Stimulated activated CD8-positive, alpha-beta memory T cell treated with anti-CD3 and anti-CD28 coated beads, Interleukin-12 subunit alpha, Interleukin-12 subunit beta, amount 100 ng/mL, for 24 hours (primary cell): ENCODE results near the gene DMRT2.

Source experiments
- DNase-seq: peaks from one replicate; pipeline ENCODE4 v3.0.0-alpha.2; 2020; ENCODE audit errors: extremely low read depth

DMRT2 gene

DNA sequence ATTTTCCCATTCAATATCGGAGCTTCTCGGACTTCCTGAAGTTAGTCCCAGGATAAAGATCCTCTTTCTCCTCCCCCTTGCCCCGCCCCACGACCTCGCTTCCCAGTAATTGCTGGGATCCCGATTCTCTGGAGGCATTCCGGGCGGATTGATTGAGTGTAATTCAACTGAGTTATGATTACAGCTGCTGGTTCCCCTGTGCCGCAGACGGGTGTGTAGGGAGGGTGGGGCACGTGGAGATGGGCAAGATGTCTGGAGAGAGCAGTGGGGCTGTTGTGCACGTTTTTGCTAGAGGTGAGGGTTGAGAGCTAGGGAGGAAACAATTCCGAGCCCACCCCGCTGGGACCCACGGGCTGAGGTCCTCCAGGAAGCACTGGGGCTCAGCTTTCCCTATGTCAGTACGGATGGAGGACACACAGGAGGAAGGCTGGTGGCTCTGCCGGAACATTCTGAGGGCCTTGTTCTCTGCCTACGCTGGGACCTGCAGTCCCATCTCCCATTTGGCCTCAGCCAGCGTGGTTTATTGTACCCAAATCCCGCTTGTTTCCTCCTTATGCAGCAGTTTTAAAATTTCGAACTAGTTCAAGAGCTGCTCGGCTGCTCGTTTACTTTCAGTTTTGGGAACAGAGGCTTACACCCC, 2.4 kb upstream of the DMRT2 start:
- DNase-seq = no peak

- DNase-seq = no peak
Measured at GRCh38 chr9:1048231-1048619, 1.9 kb upstream of the DMRT2 start.

- DNase-seq = no peak
Measured at GRCh38 chr9:1048811-1049210, 1.3 kb upstream of the DMRT2 start.

DNA sequence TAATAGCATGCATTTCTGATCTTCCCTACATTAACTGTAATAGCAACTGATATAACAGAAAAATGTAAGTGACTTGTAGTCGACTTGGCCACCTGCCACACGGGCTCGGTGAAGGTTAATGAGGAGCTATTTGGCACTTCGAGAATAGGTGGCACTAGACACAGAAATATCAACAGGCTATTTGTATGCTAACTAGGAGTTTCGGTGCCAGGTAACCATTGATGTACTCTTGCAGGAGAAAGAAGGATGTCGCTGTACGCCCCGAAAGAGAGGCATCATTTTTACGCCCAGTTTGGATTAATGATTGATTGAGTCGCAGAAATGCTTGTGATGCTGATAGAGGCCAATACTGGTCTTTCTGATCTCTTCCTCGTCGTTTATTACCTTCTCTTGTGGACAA, 516 bp upstream of the DMRT2 start:
- no peak for DNase-seq

- DNase-seq = no peak
Measured at GRCh38 chr9:1051210-1051583, 1.0 kb downstream of the DMRT2 start.

DNA sequence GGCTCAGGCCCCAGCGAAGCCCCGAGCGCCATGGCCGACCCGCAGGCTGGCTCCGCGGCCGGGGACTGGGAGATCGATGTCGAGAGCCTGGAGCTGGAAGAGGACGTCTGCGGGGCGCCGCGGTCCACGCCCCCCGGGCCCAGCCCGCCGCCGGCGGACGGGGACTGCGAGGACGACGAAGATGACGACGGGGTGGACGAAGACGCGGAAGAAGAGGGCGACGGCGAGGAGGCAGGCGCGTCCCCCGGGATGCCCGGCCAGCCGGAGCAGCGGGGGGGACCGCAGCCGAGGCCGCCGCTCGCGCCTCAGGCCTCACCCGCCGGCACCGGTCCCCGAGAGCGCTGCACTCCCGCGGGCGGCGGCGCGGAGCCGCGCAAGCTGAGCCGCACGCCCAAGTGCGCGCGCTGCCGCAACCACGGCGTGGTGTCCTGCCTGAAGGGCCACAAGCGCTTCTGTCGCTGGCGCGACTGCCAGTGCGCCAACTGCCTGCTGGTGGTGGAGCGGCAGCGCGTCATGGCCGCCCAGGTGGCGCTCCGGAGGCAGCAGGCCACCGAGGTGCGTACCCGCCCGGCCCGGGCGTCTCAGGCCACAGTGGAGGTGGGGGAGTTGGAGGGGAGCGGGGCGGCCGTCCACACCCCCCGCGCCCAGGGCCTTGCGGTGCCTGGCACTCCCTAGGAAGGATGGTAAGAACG, 1.6 kb downstream of the DMRT2 start:
- DNase-seq = no peak

GRCh38 chr9:1052365-1053281, 2.5 kb downstream of the DMRT2 start:
- DNase-seq = no peak

DNA sequence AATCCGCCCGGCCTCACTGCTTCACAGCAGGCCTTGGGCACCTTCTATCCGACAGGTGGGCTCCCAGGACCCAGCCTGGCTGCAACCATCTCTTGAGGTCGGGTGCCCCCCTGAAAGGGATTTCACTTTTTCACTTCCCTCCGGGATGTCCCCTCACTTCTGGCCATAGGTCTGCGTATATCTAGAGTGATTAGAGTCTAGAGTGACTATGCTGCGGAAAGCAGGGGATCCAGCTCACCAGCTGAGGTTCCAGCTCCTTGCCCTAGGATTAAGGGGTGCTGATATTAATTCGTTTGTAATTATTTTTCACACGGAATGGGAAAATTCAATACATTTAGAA, 3.1 kb downstream of the DMRT2 start:
- no peak for DNase-seq

- no peak for DNase-seq
Measured at GRCh38 chr9:1053986-1054425, 3.8 kb downstream of the DMRT2 start.

DNA sequence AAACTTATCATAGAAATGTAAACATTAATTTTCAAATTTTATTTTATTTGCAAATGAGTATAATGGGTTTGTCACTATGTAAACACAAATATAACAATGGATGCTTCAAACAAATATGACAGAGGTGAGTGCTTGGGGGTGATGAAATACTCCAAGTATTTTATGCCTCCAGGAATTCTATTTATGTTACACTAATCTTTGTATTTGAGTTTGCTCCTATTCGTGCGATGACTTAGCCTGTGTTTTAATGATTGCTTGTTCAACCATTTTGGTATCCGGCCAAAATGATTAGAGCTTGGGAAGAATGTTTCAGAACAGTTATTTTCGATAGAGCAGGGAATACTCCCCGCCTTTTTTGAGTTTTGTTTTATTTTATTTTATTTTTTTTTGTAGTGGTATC, 5.0 kb downstream of the DMRT2 start:
- no peak for DNase-seq

DNA sequence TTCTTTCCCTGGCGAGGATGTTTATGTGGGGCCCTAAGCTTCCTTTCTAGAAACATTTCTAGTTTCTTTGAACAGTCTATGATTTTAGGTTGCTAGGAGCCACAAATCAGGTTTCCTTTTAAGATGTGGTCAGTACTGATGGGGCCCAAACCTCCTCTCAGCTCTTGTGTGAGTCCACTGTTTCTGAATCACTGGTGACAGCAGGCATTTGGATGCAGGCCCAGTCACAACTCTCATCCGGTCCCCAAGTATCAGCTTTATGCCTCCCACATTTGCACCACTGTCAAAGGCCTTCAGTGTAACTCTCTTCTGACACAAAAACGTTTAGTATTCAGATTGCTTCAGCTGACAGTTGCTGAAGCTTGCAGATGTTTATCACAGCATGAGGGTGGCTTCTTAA, 7.8 kb downstream of the DMRT2 start:
- no peak for DNase-seq

GRCh38 chr9:1058826-1059487, 8.8 kb downstream of the DMRT2 start:
- DNase-seq = no peak

- DNase-seq = no peak
Measured at GRCh38 chr9:1065130-1065529, 15.0 kb downstream of the DMRT2 start.

- DNase-seq = no peak
Measured at GRCh38 chr9:1070692-1071091, 20.5 kb downstream of the DMRT2 start.

GRCh38 chr9:1071730-1072129, 21.6 kb downstream of the DMRT2 start:
- no peak for DNase-seq

- DNase-seq = no peak
Measured at GRCh38 chr9:1073497-1073896, 23.3 kb downstream of the DMRT2 start.

GRCh38 chr9:1077616-1078015, 27.5 kb downstream of the DMRT2 start:
- no peak for DNase-seq

- DNase-seq = no peak
Measured at GRCh38 chr9:1083325-1083913, 33.3 kb downstream of the DMRT2 start.

DNA sequence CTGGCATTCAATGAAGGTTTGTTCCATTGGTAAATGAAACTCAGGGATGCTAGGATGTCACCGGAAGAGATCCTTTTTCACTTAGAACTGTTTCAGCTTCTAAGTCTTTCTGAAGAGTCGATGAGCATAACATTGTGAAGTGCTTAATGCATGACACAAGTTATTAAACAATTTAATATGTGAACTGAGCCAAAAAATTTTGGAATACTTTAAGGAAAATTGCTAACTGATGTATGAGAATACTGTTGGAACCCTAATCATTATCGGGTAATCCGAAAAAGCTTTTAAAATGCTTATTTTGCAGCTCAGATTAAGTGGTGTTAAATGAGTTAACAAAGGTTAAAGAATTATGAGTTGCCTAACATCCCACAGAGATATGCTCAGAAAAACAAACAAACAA, 34.9 kb downstream of the DMRT2 start:
- DNase-seq = no peak

- no peak for DNase-seq
Measured at GRCh38 chr9:1086517-1086916, 36.4 kb downstream of the DMRT2 start.

DNA sequence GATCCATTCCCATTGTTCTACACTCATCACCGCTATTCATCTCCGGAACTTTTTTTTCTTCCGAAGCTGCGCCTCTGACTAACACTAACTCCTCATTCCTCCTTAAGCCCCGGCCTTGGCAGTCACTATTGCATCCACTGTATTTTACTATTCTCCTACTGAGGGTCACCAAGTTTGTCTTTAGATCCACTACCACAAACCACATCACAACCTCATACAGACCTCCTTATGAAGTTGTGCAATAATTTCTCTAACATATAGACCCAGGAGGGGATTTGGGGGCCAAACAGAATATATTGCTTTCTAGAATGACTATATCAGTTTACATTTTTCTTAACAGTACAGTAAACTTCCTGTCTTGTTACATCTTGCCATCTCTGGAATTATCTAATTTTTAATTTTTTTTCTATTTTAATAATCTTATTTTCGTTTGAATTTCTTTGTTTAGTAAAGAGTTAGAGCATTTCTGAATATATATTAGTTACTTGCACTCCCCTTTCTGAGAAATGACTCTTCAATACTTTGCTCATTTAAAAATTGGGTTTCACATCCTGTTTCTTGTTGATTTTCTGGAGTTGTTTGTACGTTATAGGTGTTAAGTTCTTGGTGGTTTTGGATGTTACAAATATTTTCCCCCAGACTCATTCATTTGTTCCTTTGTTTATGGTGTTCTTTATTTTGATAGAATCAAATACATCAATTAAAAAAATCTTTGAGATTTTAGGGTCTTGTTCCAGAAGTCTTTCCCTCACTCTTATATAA, 37.1 kb downstream of the DMRT2 start:
- DNase-seq = no peak
